ES-I3 (cell line): ENCODE data around the gene CLDN16.

Experiments used
- H3K36me3 ChIP-seq: 2 replicates; pipeline ENCODE4 v1.6.1; 2013; ENCODE audit warnings: mild to moderate bottlenecking, low read length, control low read depth, moderate library complexity; ENCODE audit not compliant: insufficient read depth
- H3K4me1 ChIP-seq: 2 replicates; pipeline ENCODE4 v1.6.1; 2013; ENCODE audit warnings: mild to moderate bottlenecking, control low read depth, low read length; ENCODE audit not compliant: insufficient read depth
- H3K9ac ChIP-seq: 2 replicates; pipeline ENCODE4 v1.6.1; 2013; ENCODE audit warnings: low read depth, mild to moderate bottlenecking, low read length, moderate library complexity
- H3K9me3 ChIP-seq: 2 replicates; pipeline ENCODE4 v1.6.1; 2013; ENCODE audit warnings: mild to moderate bottlenecking, low read length, moderate library complexity; ENCODE audit not compliant: control insufficient read depth, insufficient read depth

Gene CLDN16

GRCh38 chr3:190366133-190366532, 21.8 kb upstream of the CLDN16 start:
- Histone ChIP-seq H3K36me3 (no peaks in the 10 kb centered on the region), H3K9ac (no peak overlapping the region), H3K9me3 (no peaks in the 10 kb centered on the region), H3K4me1 (peaks cover 15% of the 10 kb centered on the region)

DNA sequence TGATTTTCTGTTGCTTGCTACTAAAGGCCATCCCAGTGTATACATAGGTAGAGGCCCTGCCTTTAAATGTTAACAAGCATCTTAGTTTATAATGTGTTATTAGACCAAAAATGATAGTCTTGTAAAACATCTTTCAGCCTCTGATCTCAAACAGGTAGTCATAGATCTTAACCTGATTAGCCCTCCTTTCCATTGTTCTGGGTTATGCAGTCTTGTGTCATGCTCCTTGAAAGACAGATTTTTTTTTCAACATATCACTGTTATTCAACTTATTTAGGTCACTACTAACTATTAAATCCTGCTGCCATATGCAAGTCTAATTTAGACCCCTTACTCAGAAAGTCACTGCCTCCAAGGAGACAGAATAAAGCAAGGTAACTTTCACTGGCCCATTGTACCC, 19.1 kb upstream of the CLDN16 start:
- Histone ChIP-seq H3K9me3 (no peaks in the 10 kb centered on the region), H3K36me3 (no peaks in the 10 kb centered on the region), H3K4me1 (peaks cover 15% of the 10 kb centered on the region), H3K9ac (no peak overlapping the region)

GRCh38 chr3:190369668-190370295, 18.2 kb upstream of the CLDN16 start:
- Histone ChIP-seq H3K36me3 (no peaks in the 10 kb centered on the region), H3K4me1 (peaks cover 15% of the 10 kb centered on the region), H3K9ac (no peak overlapping the region), H3K9me3 (no peaks in the 10 kb centered on the region)

DNA sequence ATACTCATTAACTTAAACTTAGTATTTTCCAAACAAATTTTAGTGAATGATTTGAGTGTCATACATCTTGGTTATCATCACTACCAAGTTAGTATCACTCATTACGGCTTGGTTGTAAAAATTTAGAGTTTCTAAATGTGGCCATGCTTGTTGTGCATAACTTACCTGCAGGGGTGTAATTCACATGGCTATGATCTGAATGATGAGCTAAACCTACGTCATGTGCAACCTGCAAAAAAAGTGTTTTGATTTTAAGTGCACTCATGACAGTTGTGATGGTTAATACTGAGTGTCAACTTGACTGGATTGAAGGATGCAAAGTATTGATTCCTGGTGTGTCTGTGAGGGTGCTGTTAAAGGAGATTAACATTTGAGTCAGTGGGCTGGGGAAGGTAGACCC, 17.6 kb upstream of the CLDN16 start:
- H3K9me3 ChIP-seq, result no peaks in the 10 kb centered on the region
- H3K4me1 ChIP-seq, result peaks cover 18% of the 10 kb centered on the region
- H3K36me3 ChIP-seq, result no peaks in the 10 kb centered on the region
- H3K9ac ChIP-seq, result no peak overlapping the region

GRCh38 chr3:190371152-190371551, 16.8 kb upstream of the CLDN16 start:
- Histone ChIP-seq H3K9ac (no peak overlapping the region), H3K9me3 (no peaks in the 10 kb centered on the region), H3K4me1 (peaks cover 19% of the 10 kb centered on the region), H3K36me3 (no peaks in the 10 kb centered on the region)

- H3K4me1 ChIP-seq, result peaks cover 15% of the 10 kb centered on the region
- H3K36me3 ChIP-seq, result no peaks in the 10 kb centered on the region
- H3K9me3 ChIP-seq, result no peaks in the 10 kb centered on the region
- no peak overlapping the region; the same call in 1 of the 2 replicates for H3K9ac ChIP-seq
Measured at GRCh38 chr3:190375246-190375645, 12.7 kb upstream of the CLDN16 start.

- Histone ChIP-seq H3K9me3 (no peaks in the 10 kb centered on the region), H3K36me3 (no peaks in the 10 kb centered on the region), H3K4me1 (peaks cover 12% of the 10 kb centered on the region), H3K9ac (no peak overlapping the region; the same call in 1 of the 2 replicates)
Measured at GRCh38 chr3:190375671-190376070, 12.3 kb upstream of the CLDN16 start.

DNA sequence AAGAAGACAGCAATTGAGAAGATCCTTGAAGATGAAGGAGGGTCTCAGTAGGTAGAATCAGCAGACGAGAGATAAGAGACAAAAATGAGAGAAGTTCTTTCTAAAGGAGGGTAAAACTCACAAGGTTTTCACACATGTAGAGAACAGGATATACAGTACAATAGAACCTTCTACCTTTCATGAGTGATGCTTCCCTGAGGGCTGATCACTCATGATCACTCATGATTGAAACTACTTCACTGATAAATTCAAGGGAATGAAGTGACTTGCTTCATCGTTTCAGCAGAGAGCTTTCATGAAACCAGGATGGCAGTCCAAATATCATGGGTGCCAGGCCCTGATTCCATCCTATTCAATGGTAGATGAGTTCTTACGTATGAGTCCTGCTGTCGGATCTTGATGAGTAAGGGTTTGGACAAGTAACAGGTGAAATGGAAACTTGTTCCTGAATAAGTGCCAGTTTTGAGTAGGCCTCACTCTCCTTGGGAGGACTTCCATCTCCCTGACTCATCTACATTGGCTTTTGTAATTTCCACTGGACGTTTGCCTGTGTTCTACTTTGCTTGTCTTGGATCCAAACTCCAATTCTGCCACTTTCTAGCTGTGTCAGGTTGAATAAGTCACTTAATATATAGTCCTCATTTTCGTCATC, 9.6 kb upstream of the CLDN16 start:
- Histone ChIP-seq H3K9me3 (no peaks in the 10 kb centered on the region), H3K36me3 (no peaks in the 10 kb centered on the region), H3K9ac (no peak overlapping the region), H3K4me1 (peaks cover 22% of the 10 kb centered on the region)

DNA sequence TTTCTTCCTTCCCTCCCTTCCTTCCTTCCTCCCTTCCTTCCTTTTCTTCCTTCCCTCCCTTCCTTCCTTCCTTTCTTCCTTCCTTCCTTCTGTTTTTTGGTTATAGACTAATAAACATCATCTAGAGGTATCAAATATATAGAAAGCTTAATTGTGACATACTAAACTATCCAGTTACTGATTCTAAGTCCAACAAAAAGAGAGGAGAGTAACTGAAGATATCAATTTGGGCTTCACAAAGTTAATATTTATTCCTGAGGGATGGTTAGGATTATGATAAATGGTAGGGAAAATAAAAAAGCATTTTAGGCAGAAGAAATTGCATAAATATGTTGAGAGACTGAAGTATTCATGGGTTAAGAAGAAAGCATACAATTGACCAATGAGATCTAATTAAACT, 7.8 kb upstream of the CLDN16 start:
- no peaks in the 10 kb centered on the region for H3K9me3 ChIP-seq
- peaks cover 21% of the 10 kb centered on the region for H3K4me1 ChIP-seq
- H3K9ac ChIP-seq, result no peak overlapping the region
- no peaks in the 10 kb centered on the region for H3K36me3 ChIP-seq

DNA sequence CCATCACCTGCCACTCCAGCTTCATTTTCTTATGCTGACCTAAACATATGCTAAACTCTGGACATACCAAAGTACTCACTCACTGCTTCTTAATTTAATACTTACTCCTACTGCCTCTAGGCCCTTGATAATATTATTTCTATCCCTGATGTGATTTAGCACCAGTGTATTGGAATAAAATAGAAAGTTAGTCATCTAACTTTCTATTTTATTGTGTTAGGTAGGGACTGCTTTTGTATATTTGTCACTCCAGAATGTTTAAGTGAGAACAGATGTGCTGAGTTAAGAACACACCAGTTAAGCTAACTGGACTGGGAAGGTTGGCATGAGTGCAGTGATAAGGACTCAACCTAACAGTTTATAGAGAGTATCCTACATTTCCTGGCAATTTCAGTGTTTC, 6.5 kb upstream of the CLDN16 start:
- H3K9me3 ChIP-seq, result no peaks in the 10 kb centered on the region
- H3K36me3 ChIP-seq, result no peaks in the 10 kb centered on the region
- H3K4me1 ChIP-seq, result peaks cover 14% of the 10 kb centered on the region
- H3K9ac ChIP-seq, result no peak overlapping the region

GRCh38 chr3:190382082-190382481, 5.9 kb upstream of the CLDN16 start:
- Histone ChIP-seq H3K9me3 (no peaks in the 10 kb centered on the region), H3K9ac (no peak overlapping the region), H3K36me3 (no peaks in the 10 kb centered on the region), H3K4me1 (peaks cover 13% of the 10 kb centered on the region)

DNA sequence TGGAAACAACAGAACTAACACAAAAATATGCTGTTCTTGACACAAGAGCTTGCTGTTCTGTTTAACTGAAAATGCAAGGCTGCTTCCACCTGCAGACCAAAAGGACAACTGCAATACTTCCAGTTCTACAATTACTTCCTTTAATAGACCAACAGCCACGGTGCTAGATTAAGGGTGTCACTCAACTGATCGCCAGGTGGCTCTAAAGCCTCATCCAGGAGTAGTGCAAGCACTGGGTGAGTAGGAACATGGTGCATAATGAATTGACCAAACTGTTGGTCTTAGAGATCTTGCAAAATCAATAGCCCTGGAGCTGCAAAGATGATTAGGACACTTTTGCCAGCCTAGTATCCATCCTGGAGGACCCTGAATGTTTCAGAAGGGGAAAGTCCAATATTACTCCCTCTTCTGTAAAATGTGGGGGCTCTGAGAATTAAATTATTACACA, 3.6 kb upstream of the CLDN16 start:
- Histone ChIP-seq H3K36me3 (no peaks in the 10 kb centered on the region), H3K4me1 (peaks cover 10% of the 10 kb centered on the region), H3K9me3 (no peaks in the 10 kb centered on the region), H3K9ac (no peak overlapping the region)

DNA sequence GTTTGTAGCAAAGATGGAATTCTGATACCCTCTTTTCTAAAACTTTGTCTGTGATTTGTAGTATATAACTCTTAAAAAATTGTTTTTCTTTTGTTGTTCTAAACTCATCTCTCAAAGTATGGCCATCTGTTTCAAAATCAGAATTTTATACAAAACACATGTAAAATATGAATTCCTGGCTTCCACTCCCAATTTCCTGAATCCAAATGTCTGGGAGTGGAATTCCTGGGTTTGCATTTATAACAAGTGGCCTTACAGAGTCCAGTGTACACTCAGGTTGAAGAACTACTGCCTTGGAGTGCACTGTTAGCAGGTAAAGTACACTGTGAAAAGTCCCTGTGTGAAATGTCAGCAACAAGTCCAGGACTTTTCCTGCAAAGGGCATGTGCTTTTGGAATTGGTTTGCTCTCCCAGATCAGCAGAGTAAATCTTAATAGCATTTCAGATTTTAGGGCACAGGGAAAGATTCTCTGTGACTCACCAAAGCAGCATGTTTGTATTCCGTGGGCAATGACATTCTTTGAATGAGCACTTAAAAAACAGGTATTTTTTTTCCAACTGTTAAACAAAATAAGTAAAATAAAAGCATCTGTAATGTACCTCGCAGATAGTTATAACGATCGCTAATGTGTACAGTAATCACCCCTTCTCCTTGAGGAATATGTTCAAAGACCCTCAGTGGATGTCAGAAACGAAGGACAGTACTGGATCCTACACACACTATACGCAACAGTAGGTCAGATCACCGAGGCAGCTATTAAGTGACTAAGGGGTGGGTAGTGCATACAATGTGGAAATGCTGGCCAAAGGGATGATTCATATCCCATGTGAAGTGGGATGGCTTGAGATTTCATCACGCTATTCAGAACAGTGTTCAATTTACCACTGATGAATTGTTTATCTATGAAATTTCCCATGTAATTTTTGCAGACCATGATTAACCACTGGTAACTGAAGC, 2.0 kb upstream of the CLDN16 start:
- no peaks in the 10 kb centered on the region for H3K9me3 ChIP-seq
- peaks cover 8% of the 10 kb centered on the region for H3K4me1 ChIP-seq
- H3K9ac ChIP-seq, result no peak overlapping the region
- H3K36me3 ChIP-seq, result no peaks in the 10 kb centered on the region

DNA sequence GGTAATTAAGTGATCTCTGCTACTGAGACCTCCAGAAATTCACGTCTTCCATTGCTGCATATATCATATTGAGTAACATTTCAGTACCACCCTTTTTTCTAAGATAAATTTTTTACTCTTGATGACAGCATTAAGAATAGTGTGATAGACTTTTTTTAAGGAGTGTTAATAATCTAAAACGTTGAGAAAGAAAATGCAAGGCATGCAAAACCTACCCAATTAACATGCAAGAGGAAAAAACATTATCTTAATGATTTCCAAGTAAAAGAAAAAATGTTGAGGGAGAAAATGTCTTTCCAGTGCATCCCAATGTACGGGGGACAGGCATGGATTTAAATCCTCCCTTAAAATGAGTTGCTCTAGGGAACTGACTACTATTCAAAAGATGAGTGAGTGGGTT, 740 bp downstream of the CLDN16 start:
- Histone ChIP-seq H3K9ac (no peak overlapping the region), H3K36me3 (no peaks in the 10 kb centered on the region), H3K9me3 (no peaks in the 10 kb centered on the region), H3K4me1 (no peaks in the 10 kb centered on the region; the same call in 1 of the 2 replicates)
